Calu3 (cell line): Measurements from ENCODE around the gene NUP214. TPM values are rescaled to one million over a fixed set of nuclear protein-coding genes. Genes with fewer than 3 reads are reported as not detected.

ENCODE experiments used
- BruUV-seq: library from RNA; stranded (reverse); fragments of 400-500 nt; replicated peaks from 2 replicates; lab custom pipeline; 2021; lab: Mats Ljungman, UMichigan
- CTCF ChIA-PET: fragments of 300-600 bp; sonication (Branson Sonifier 250); formaldehyde crosslinking; loops from one replicate; lab custom pipeline; 2022; ENCODE audit warnings: antibody characterized with exemption; lab: Charles Lee
- DNase-seq: peaks from one replicate; pipeline ENCODE4 v3.0.0; 2022
- H3K27ac Mint-ChIP-seq: one replicate; pipeline ENCODE4 v1.8.0; 2022; ENCODE audit warnings: mixed read lengths; ENCODE audit not compliant: unreplicated experiment
- H3K27me3 Mint-ChIP-seq: one replicate; pipeline ENCODE4 v1.8.0; 2022; ENCODE audit warnings: mixed read lengths; ENCODE audit not compliant: unreplicated experiment
- H3K36me3 Mint-ChIP-seq: one replicate; pipeline ENCODE4 v1.8.0; 2022; ENCODE audit warnings: mild to moderate bottlenecking, moderate library complexity, mixed read lengths; ENCODE audit not compliant: insufficient read depth, unreplicated experiment
- H3K4me1 Mint-ChIP-seq: one replicate; pipeline ENCODE4 v1.8.0; 2022; ENCODE audit warnings: mild to moderate bottlenecking, low read depth, mixed read lengths; ENCODE audit not compliant: unreplicated experiment
- H3K4me3 Mint-ChIP-seq: one replicate; pipeline ENCODE4 v1.8.0; 2022; ENCODE audit warnings: mild to moderate bottlenecking, low read depth, moderate library complexity, mixed read lengths; ENCODE audit not compliant: unreplicated experiment
- H3K9me3 Mint-ChIP-seq: one replicate; pipeline ENCODE4 v1.8.0; 2022; ENCODE audit warnings: low read depth, mixed read lengths; ENCODE audit not compliant: unreplicated experiment
- CTCF ChIP-seq: fragments of 200-600 bp; IDR thresholded peaks from one replicate; pipeline ENCODE4 v1.8.0; 2022; ENCODE audit warnings: antibody characterized with exemption; ENCODE audit not compliant: unreplicated experiment
- intact Hi-C: fragments of 100-400 bp; cut with micrococcal nuclease; formaldehyde crosslinking; loops from one replicate; pipeline ENCODE4 v1.10.0; 2022; ENCODE audit not compliant: unreplicated experiment
- total RNA-seq: library from RNA; stranded (reverse); gene quantifications from 2 replicates; pipeline ENCODE4 v1.2.3, GENCODE V29; 2022

NUP214 gene
- total RNA-seq, 1 experiment from 2014 or later: 50.0 TPM

GRCh38 chr9:131091352-131091992 is 33.9 kb upstream of the NUP214 start:
- Mint-ChIP-seq H3K36me3 (peaks cover 11% of the 10 kb centered on the region), H3K4me1 (no peaks in the 10 kb centered on the region), H3K27ac (no peak overlapping the region), H3K9me3 (no peaks in the 10 kb centered on the region), H3K4me3 (no peak overlapping the region), H3K27me3 (peaks cover 27% of the 10 kb centered on the region)
- BruUV-seq: no TSS peak
- CTCF ChIA-PET: no interaction called here
- intact Hi-C loops: no loop called here
- DNase-seq: no peak
- TF ChIP-seq CTCF: no peak

GRCh38 chr9:131092030-131092429 is 33.4 kb upstream of the NUP214 start:
- Mint-ChIP-seq H3K4me1 (no peaks in the 10 kb centered on the region), H3K4me3 (no peak overlapping the region), H3K27ac (no peak overlapping the region), H3K36me3 (peaks cover 16% of the 10 kb centered on the region), H3K9me3 (no peaks in the 10 kb centered on the region), H3K27me3 (peaks cover 27% of the 10 kb centered on the region)
- CTCF ChIA-PET: no interaction called here
- intact Hi-C loops: no loop called here
- no peak for TF ChIP-seq CTCF
- DNase-seq: no peak
- no TSS peak for BruUV-seq

- Mint-ChIP-seq H3K9me3 (no peaks in the 10 kb centered on the region), H3K4me3 (no peak overlapping the region), H3K27me3 (peaks cover 27% of the 10 kb centered on the region), H3K27ac (no peak overlapping the region), H3K36me3 (peaks cover 23% of the 10 kb centered on the region), H3K4me1 (no peaks in the 10 kb centered on the region)
- intact Hi-C loops: no loop called here
- no peak for TF ChIP-seq CTCF
- no peak for DNase-seq
- CTCF ChIA-PET: no interaction called here
- BruUV-seq: no TSS peak
Measured at GRCh38 chr9:131092548-131093440, 32.6 kb upstream of the NUP214 start.

GRCh38 chr9:131094015-131094414 is 31.4 kb upstream of the NUP214 start:
- no peak overlapping the region for H3K27ac Mint-ChIP-seq
- H3K27me3 Mint-ChIP-seq: peaks cover 27% of the 10 kb centered on the region
- no peak for DNase-seq
- no TSS peak for BruUV-seq
- no peaks in the 10 kb centered on the region for H3K9me3 Mint-ChIP-seq
- CTCF ChIA-PET: no interaction called here
- H3K4me1 Mint-ChIP-seq: no peaks in the 10 kb centered on the region
- no peak for TF ChIP-seq CTCF
- H3K36me3 Mint-ChIP-seq: peaks cover 23% of the 10 kb centered on the region
- no peak overlapping the region for H3K4me3 Mint-ChIP-seq
- intact Hi-C loops: no loop called here
